ENCODE data around the gene CHCHD5. TPM values are rescaled to one million over a fixed set of nuclear protein-coding genes. Genes with fewer than 3 reads are reported as not detected.

Gene CHCHD5
- total and polyA plus RNA-seq, 2 of the 4 experiments (the other 2 are of a cell fraction): 4.8 to 40.1 TPM

DNA sequence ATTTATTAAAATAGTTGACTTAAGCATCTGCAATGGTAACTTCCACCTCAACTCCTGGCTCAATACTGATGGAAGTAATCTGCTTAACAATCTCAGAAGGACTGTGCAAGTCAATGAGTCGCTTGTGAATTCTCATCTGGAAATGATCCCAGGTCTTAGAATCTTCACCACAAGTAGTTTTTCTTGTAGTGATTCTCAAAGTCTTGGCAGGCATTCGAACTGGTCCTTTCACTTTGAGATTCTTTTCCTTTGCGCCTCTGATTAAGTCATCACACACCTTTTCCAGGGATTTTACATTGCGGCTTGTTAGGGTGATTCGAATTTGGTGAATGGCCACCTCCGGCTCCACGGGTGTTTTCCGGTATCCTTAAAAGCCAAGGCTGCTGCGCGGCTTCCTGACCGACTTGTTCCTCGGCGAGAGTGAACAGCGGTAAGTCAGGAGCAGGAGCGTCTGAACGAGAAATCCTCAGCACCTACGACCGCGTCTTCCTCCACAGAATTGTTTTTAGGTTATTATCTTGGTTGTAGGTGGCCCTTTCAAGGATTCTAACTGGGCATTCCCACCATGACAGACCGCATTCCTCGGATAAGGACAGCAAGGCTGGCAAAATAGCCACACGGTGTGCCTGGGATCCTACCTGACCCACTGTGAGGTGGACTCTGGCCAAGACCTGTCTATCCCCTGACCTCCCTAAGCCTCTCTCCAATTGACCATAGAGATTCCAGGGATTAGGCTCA is 37.5 kb downstream of the CHCHD5 start:
- H4K91ac ChIP-seq (ENCODE audit: insufficient read depth, low read depth, low read length): peak overlapping the region; percentile 67; the same call in 1 of the 2 replicates
- ChIA-PET POLR2A (ENCODE audit: unreplicated experiment) (no interaction called here), CTCF (interaction anchor here (1.6 kb wide), 1 partner anchor 41 kb away, joined by 3 read pairs; no protein-coding TSS in a partner anchor)
- H3K4me2 ChIP-seq (ENCODE audit: low read depth, low read length): peak overlapping the region; percentile 26
- H3K9me3 ChIP-seq (ENCODE audit: control insufficient read depth, insufficient read depth, low read length): no peaks in the 10 kb centered on the region
- no peak overlapping the region for H3K9ac ChIP-seq (ENCODE audit: low read depth, low read length)
- intact Hi-C loops (cut with micrococcal nuclease) (loop anchor here (10.0 kb wide), 1 partner anchor 323 kb away; no protein-coding TSS in a partner anchor), in situ Hi-C loops (cut with MboI; ENCODE audit: low sequenced_read_pairs) (loop anchor here (10.0 kb wide), 1 partner anchor 323 kb away; no protein-coding TSS in a partner anchor), dilution Hi-C loops (cut with HindIII; ENCODE audit: low sequenced_read_pairs, unreplicated experiment) (no loop called here)
- peaks cover 0 to 4% of the 10 kb centered on the region in 2 experiments; a peak in 1 of 4 replicates for H3K79me1 ChIP-seq (ENCODE audit: low read depth in 1 of 2, low read length in 2 of 2)
- peak overlapping the region; percentile 82 for H2BK15ac ChIP-seq (ENCODE audit: low read depth, low read length)
- peaks cover 16% of the 10 kb centered on the region for H3K9me1 ChIP-seq (ENCODE audit: insufficient read depth, low read length)
- H2AK9ac ChIP-seq (replicated peaks; ENCODE audit: low read depth, low read length, poor library complexity): peak overlapping the region; percentile 53
- peak overlapping the region; percentile 85 for H2BK5ac ChIP-seq (ENCODE audit: low read depth, low read length, poor library complexity, severe bottlenecking)
- H2BK20ac ChIP-seq (ENCODE audit: low read depth, low read length): peak overlapping the region; percentile 80; the same call in 1 of the 2 replicates
- H3K27ac ChIP-seq (ENCODE audit: insufficient read depth, low read length): peak overlapping the region; percentile 84
- 0 out of 2 replicates have a peak overlapping the region, but pooled peaks have one; percentile 33 for H3K23ac ChIP-seq (ENCODE audit: low read depth, low read length)
- peaks cover 14% of the 10 kb centered on the region for H3K4me1 ChIP-seq (ENCODE audit: control insufficient read depth, insufficient read depth, low read length)
- peak overlapping the region; percentile 77 for H2BK120ac ChIP-seq (ENCODE audit: low read depth, low read length)
- peak overlapping the region; percentile 68 for H2AFZ ChIP-seq (replicated peaks; ENCODE audit: low read length, poor library complexity)
- TF ChIP-seq RFX5 (IDR thresholded peaks at IDR 0.05; ENCODE audit: low read depth, low read length) (no peak), MXI1 (IDR thresholded peaks at IDR 0.05; ENCODE audit: borderline replicate concordance, low read depth, low read length) (no peak), MAFK (IDR thresholded peaks at IDR 0.05; ENCODE audit: low read depth, low read length) (no peak), CEBPB (IDR thresholded peaks at IDR 0.05; ENCODE audit: low read depth, low read length) (no peak), ELK1 (IDR thresholded peaks at IDR 0.05; ENCODE audit: borderline replicate concordance, low read depth, low read length) (no peak), POLR2A (IDR thresholded peaks at IDR 0.05; ENCODE audit: low read depth, low read length) (no peak), SMC3 (IDR thresholded peaks at IDR 0.05; ENCODE audit: low read depth, low read length) (no peak), BHLHE40 (IDR thresholded peaks at IDR 0.05; ENCODE audit: low read depth, low read length) (no peak), RCOR1 (IDR thresholded peaks at IDR 0.05; ENCODE audit: insufficient replicate concordance, low read length) (no peak), FOS (IDR thresholded peaks at IDR 0.05; ENCODE audit: low read depth, low read length) (no peak), CHD1 (IDR thresholded peaks at IDR 0.05; ENCODE audit: low read depth, low read length) (no peak), NFE2L2 (IDR thresholded peaks at IDR 0.05; ENCODE audit: low read depth, low read length) (no peak), MAZ (IDR thresholded peaks at IDR 0.05; ENCODE audit: borderline replicate concordance, low read depth, low read length) (no peak)
- TF ChIP-seq, protein P1, sequence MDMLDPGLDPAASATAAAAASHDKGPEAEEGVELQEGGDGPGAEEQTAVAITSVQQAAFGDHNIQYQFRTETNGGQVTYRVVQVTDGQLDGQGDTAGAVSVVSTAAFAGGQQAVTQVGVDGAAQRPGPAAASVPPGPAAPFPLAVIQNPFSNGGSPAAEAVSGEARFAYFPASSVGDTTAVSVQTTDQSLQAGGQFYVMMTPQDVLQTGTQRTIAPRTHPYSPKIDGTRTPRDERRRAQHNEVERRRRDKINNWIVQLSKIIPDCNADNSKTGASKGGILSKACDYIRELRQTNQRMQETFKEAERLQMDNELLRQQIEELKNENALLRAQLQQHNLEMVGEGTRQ (IDR thresholded peaks at IDR 0.05; ENCODE audit: low read depth, low read length): no peak
- H3K4ac ChIP-seq (ENCODE audit: low read depth, low read length): peak overlapping the region; percentile 81
- DNase-seq (peak; percentile 94), ATAC-seq (ENCODE audit: low read depth) (no peak; the same call in 1 of the 2 replicates)
- no peak overlapping the region for H3K4me3 ChIP-seq (ENCODE audit: insufficient read depth, low read depth, low read length)
- no peak overlapping the region for H3K56ac ChIP-seq (ENCODE audit: extremely low read depth, insufficient read depth, low read length)
- H3K27me3 ChIP-seq (ENCODE audit: control insufficient read depth, insufficient read depth, low read length): no peaks in the 10 kb centered on the region
- peak overlapping the region; percentile 49 for H3K18ac ChIP-seq (ENCODE audit: low read depth, low read length)
- no peaks in the 10 kb centered on the region; the same call in 1 of the 2 replicates for H4K20me1 ChIP-seq (ENCODE audit: insufficient read depth, low read length)
- peak overlapping the region; percentile 83 for H2AK5ac ChIP-seq (ENCODE audit: low read depth, low read length)
- no peaks in the 10 kb centered on the region for H3K36me3 ChIP-seq (ENCODE audit: control insufficient read depth, insufficient read depth, low read length)
- H4K8ac ChIP-seq (ENCODE audit: low read depth in 2 of 2, low read length in 2 of 2): peak overlapping the region; percentile 45 to 70
- no TSS peak for BruUV-seq (replicated peaks)
- H3K14ac ChIP-seq (replicated peaks; ENCODE audit: low read depth, low read length): peak overlapping the region; percentile 65
- 94% methylated on average over 5 of the region's 22 CpGs; no CpG with 5 or more reads in 1 of the 2 experiments for WGBS, 2 experiments (ENCODE audit: extremely low coverage in 2 of 2, insufficient read length in 1 of 2)
- H4K5ac ChIP-seq (ENCODE audit: low read depth, low read length): peak overlapping the region; percentile 59

All from IMR-90 (cell line).